ENCODE data around the gene PPP2R3A.

DNA sequence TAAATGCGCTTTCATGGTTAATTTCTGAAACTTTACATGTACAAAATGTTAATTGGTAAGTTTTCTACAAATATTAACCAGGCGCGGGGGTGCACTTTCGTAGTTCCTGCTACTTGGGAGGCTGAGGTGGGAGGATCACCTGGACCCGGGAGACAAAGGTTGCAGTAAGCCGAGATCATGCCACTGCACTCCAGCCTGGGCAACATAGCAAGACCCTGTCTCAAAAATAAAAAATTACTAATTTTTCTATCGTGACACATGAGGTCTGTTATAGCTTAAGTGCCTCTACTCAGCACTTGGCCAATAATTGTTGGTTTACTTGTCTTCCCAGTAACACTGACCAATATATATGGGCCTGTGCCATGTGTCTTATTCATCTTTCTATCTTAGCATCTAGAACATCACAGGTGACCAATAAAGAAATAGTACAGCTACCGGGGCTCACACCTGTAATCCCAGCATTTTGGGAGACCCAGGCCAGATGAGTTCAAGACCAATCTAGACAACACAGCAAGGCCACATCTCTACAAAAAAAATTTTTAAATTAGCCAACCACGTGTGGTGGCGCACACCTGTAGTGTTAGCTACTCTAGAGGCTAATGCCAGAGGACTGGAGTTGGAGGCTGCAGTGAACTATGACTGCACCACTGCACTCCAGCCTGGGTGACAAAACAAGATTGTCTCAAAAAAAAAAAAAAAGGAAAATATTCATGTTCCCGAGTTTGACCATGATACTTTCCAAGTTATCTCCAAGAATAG lies 224.5 kb downstream of the PPP2R3A start:
- no peak for TF ChIP-seq EZH2 (IDR thresholded peaks at IDR 0.05; ENCODE audit: low read length, missing control alignments)
- TF ChIP-seq, protein P1, sequence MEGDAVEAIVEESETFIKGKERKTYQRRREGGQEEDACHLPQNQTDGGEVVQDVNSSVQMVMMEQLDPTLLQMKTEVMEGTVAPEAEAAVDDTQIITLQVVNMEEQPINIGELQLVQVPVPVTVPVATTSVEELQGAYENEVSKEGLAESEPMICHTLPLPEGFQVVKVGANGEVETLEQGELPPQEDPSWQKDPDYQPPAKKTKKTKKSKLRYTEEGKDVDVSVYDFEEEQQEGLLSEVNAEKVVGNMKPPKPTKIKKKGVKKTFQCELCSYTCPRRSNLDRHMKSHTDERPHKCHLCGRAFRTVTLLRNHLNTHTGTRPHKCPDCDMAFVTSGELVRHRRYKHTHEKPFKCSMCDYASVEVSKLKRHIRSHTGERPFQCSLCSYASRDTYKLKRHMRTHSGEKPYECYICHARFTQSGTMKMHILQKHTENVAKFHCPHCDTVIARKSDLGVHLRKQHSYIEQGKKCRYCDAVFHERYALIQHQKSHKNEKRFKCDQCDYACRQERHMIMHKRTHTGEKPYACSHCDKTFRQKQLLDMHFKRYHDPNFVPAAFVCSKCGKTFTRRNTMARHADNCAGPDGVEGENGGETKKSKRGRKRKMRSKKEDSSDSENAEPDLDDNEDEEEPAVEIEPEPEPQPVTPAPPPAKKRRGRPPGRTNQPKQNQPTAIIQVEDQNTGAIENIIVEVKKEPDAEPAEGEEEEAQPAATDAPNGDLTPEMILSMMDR (conservative IDR thresholded peaks at IDR 0.05 in 1 of 2, IDR thresholded peaks at IDR 0.05 in 1 of 2; ENCODE audit: low read depth in 1 of 2, low read length in 2 of 2), result no peak

Measured in fibroblast of lung (primary cell).